ENCODE measurements around the gene PPP2R5C. TPM values are rescaled to one million over a fixed set of nuclear protein-coding genes. Genes with fewer than 3 reads are reported as not detected.
A peak's percentile ranks its signal among the peaks of the same experiment; 100 is the strongest.

Gene PPP2R5C
- total RNA-seq, 1 experiment from 2014 or later: 81.1 TPM

DNA sequence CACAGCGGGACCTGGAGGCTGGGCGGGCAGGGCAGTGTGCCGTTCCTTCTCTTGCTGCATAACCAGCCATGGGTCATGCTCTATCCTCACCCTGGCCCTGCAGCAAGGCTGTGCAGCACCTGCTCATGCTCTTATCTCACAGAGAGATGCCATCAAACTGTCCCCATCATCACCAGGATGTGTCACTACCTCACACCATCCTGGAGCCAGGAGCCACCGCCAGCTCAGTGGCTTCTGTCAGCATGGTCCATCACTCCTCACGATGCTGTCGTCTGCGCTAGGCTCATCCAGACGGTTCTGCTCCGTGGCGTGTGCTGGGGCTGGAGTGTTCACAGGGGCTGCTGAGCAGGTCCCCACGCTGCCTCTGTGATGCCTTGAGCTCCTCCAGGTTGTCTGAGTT is 125.7 kb downstream of the PPP2R5C start:
- no peak for DNase-seq (ENCODE audit: low read depth)

DNA sequence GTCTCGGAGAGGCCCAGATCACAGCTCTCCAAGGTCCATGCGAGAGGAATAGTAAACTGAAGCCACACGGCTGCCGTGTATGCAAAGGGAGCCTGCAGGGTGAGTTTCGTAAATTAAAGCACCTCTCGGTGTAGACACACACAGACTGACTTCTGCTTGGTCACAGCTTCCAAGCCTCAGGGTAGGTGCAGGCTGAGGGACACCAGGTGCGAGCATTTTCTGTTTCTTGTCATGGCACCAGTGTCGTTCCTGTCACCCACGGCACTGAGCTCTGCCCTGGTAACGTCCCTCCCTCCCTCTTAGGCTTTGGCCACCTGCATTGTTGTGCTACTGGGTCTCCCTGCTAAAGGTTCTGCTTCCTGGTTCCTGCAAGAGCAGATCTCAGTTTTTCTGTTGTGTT is 126.7 kb downstream of the PPP2R5C start:
- DNase-seq (ENCODE audit: low read depth): no peak

DNA sequence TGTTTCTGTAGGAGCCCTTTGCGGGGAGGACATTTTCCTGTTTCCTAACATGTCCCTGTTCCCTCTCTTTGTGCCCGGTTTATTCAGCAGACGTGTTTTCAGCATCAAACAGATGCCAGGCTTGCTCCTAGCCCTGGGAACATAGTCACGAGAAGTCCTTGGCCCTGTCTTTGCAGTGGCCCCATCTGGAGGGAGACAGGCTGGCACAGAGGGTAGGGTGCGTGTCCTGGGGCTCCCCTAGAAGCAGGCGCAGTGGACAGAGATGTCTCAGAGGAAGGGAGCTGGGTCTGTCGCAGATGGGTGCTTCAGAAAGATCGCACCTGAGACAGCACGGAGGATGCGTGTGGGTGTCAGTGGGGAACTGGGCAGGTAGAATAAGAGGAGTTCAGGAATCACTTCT is 127.9 kb downstream of the PPP2R5C start:
- DNase-seq (ENCODE audit: low read depth): no peak

DNA sequence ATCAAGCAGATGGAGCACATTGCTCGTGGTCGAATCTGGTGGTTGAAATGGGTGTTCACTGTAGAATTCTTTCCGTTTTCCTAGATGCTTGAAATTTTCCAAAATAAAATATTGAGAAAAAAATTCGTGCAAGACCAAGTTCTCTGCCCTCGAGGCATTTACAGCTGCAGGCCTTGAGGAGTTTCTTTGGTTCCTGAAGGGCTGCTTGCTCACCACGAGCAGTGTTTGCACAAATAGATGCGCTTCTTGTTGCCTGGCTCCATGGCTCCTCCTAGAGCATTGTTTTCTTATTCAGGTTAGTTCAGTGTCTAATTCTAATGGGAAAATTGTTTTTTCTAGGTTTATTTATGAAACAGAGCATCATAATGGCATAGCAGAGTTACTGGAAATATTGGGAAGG is 128.4 kb downstream of the PPP2R5C start:
- peak; percentile 16 for DNase-seq (ENCODE audit: low read depth)

DNA sequence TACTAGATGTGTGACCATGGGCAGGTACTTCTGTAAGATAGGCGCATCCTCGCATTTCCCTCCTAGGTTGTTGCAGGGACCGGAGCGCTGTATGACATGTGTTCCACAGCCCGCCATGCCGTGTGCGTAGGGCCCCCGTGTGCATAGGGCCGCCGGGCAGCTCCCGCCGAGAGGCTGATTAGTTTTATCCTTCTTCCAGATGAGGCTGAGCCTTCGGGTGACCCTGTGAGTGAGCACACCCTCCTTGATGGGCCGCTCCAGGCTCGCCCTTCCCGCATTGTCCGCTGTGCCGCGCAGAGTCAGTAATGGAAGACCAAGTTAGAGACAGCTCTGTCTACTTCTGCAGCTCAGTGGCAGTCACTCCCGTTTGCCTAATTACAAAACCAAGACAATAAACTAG is 130.0 kb downstream of the PPP2R5C start:
- no peak for DNase-seq (ENCODE audit: low read depth)

DNA sequence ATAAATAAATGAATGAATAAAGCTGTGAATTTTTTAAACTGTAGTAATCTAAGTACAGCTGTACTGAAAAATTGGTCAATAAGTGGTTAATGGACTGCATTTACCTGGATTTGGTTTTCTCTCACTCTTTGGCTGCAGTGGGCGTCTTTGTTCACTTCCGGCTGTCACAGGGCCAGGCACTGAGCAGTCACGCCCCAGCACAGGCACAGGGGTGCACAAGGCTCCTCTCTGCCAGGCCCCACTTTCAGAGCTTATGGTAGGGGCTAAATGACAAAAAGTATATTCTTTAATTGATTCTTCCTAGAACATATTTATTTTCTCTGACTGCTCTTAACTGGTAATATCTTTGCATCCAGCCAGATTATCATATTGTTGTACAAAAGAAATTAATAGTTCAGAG is 132.2 kb downstream of the PPP2R5C start:
- no peak for DNase-seq (ENCODE audit: low read depth)

DNA sequence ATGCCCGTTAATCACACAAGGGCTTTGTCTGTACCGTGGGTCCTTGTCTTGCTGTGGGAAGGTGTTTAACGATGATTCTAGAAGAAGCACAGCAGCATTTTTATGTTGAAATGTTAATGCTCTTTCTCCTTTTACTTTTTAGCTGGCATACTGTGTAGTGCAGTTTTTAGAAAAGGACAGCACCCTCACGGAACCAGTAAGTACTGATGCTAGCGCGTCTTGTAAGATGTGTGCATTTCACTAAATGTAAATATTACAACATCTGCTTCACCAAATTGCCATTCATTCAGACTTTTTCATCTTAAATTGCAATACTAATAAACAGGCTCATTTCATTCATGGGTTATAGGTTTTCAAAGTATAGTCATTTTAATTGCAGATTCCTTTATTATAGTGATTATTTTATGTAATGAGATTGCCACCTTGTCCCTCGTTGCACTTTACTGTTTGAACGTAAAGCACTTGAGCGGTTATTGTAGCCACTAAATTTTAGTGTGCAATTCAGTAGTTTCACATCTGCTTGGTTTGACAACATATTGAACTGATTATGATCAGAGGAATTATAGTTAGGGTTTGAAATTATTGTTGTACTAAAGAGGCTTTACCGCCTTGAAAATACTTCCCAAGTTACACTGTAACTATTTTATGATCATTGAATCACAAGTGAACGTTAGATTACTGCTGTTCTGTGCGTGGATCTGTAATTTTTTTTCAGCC is 133.0 kb downstream of the PPP2R5C start:
- DNase-seq (ENCODE audit: low read depth): no peak

DNA sequence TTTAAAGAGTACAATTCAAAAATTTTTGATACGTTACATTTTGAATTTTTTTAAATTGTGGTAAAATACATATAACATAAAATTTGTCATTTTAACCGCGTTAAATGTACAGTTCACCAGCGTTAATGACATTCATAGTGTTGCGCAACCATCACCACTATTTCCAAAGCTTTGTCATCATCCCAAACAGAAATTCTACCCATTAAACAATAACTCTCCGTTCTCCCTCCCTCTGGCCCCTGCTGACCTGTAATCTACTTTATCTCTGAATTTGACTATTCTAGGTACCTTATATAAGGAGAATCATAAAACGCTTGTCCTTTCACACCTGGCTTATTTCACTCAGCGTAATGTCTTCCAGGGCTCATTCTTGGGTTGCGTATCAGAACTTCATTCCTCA is 133.7 kb downstream of the PPP2R5C start:
- no peak for DNase-seq (ENCODE audit: low read depth)

DNA sequence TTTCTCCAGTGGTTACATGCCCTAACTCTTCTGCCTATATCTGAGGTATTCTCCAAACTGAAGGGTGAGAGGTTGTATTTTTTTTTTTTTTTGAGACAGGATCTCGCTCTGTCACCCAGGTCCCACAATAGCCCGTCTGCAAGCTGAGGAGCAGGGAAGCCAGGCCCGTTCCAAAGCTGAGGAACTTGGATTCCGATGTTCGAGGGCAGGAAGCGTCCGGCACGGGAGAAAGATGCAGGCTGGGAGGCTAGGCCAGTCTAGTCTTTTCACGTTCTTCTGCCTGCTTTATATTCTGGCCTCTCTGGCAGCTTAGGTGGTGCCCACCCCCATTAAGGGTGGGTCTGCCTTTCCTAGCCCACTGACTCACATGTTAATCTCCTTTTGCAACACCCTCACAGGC is 135.8 kb downstream of the PPP2R5C start:
- DNase-seq (ENCODE audit: low read depth): no peak

DNA sequence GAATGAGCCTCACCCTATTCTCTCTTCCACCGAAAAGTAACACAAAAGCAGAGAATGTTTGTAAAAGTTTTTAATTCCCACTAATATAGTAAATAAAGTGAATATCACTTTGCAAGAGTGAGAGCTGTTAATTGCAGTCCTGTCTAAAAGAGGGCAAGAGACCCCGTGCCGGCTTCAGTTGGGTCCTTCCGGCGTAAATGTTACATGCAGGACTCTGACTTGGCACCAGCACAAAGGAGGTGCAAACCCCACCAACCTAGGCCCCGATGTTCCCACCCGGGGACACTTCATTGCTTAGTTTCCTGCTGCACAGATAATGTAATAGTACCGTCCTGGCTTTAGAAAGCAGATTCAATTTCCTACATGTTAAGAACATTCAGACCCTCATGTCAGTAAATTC is 136.9 kb downstream of the PPP2R5C start:
- no peak for DNase-seq (ENCODE audit: low read depth)

DNA sequence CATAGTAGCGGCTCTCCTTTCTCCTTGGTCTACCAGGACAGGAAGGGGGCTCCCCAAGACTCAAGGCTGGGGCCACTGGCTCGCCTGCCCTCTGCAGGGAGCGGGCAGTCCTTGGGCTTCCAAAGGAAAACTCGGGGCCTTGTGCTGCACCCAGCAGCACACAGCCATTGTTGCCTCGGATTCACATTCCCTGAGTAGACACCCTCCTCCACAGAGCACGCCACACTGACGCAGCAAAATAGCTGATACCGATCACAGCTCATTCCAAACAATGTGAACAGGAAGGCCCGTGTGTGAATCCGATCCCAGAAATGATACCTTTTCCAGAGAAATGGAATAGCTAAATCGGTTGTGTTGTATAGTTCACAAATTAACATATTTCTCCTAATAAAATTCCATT is 137.8 kb downstream of the PPP2R5C start:
- no peak for DNase-seq (ENCODE audit: low read depth)

DNA sequence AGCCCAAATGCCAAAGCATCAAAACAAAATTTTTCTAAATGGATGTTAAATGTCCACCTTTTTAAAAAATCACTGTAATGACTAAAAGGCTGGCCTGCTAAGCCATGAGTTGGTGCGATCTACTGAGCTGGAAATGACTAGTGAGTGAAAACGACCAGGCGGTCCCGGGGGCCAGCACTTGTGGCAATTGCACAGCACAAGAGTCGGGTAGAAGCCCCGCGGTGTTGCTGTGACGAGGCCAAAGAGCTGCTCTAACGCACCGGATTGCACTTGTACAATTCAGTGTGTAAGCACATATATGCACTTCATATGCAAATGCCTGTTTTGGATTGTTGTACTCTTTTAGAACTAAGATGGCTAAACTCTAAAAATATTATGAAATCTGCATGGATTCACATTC is 138.7 kb downstream of the PPP2R5C start:
- no peak for DNase-seq (ENCODE audit: low read depth)

DNA sequence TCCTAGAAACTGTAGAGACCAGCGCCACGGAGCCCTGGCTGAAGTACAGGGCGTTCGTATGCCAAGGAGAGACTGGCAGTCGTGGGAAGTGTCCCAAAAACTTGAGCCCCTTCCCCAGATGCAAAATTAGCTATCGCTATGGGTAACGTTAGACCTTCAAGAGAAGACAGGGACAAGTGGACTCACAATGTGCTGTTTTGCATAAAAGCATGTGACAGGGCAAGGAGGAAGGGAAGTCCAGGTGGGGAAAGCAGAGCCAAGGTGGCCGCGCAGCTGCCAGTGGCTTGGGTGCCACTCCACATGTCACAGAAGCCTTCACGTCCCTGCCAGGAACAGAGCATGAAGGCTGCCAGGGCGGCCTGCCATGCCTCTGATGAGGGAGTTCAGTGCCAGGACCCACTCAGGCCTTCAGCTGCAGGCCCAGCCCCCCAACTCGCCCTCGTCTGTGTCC is 141.6 kb downstream of the PPP2R5C start:
- DNase-seq (ENCODE audit: low read depth): no peak

DNA sequence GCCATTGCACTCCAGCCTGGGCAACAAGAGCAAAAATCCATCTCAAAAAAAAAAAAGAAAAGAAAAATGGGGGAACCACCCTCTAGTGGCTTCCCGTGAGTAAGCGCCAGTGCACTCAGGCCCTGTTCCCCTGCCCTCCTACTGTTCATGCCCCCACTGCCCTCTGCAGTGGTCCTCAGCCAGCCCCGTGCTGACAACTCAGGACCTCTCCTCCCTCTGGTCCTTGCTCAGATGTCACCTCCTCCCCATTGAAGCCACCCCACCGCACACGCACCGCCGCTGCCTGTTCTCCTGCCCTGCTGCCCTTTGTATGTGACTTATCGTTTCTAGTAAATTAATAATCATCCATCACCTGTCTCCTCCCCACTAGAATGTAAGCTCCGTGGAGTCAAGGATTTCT is 144.1 kb downstream of the PPP2R5C start:
- no peak for DNase-seq (ENCODE audit: low read depth)

DNA sequence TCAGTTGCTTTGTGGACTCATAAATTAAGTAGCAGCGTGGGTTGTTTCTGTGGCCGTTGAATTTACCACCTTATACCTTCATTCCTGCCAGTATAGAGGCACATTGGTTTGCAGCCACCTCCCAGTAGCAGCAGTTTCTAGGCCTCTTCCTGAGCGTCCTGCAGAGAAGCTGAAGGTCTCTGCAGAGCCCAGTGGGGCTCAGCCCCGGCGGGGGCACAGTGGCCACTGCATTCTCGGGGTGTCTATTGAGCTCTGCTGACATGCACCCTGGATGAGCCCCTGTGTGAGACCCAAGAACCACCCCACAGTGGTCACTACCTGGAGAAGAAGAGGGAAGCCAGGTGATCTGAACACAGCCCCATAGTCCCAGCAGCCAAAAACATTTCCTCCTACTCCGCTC is 145.1 kb downstream of the PPP2R5C start:
- DNase-seq (ENCODE audit: low read depth): no peak

DNA sequence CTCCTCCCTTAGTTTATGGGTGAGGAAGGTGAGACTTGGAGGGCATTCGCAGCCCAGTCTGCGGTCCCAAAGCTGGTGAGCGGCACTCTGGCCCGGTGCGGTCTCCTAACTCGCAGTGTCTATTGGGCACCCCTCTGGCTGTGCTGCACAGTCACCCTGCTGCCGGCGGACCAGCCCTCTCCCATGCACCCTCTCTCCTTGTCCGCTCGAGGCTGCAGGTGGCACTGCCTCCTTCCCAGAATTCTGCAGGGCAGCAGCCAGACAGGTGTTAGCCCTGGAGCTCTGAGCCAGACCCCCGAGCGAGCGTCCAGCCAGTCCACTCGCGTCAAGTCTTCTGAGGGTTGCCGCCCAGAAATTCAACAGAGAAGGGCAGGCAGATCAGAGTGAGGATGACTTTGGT is 146.1 kb downstream of the PPP2R5C start:
- DNase-seq (ENCODE audit: low read depth): no peak

DNA sequence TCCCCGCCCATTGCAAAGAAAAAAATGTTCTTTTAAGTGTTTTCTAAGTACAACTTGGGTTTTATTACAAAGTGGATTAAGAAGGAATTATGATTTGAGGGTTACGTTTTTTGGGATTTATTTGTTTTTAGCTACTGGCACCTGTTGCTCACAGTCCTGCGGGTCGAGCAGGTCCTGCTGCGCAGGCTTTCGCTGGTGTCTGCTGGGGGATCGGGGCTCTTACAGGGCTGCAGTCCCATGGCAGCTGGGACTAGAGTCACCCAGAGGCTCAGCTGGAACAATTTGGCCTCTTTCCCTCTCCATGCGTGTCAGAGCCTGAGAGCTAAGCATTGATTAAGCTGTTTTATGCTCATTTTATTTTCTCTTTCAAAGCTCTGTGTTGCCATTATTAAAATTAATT is 147.3 kb downstream of the PPP2R5C start:
- no peak for DNase-seq (ENCODE audit: low read depth)

DNA sequence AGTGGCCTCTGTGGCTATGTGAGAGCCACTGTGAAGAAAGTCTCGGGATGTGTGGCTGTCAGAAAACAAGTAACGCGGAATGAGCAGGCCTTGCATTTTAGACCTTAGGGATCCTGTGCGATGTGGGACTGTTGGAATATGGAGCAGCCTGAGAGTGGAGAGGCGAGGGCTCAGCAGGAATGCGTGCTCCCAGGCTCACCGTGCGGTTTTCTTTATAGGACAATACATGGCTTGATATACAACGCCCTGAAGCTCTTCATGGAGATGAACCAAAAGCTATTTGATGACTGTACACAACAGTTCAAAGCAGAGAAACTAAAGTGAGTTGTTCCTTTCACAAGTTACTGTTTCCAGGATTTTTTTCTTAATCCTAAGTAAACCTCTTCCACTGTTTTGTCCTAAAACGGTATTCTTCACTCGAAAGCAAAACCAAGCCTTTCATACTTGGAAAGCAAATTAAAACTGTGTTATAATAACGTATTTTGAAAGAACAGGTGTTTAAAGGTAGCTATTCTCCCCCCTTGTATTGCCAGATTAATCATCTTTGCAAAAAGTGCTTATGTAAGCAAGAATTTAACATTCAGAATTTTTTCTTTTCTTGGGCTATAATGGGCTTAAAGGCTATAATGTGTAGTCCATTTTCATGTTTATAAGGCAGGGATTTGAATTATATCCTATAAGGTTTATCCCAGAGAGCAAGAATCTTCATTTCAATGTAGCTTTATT is 148.0 kb downstream of the PPP2R5C start:
- DNase-seq (ENCODE audit: low read depth): no peak

DNA sequence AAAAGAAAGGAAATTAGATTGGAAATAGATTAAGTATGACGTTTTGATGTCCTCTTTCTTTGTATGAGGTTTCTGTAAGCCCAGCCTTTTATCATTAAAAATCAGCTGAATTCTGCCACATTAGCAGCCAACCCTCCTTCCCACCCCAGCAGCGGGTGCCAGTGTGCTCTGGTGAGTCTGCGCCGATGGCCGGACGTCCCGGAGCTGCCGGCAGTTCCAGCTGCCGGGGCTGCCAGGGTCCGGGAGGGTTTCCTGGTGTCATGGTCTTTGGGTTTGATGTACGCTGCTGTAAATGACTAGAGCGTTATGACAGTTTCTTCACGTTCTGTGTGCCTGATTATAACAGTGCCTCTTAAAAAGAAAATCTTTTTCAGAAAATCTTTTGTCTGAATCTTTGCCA is 151.3 kb downstream of the PPP2R5C start:
- DNase-seq (ENCODE audit: low read depth): no peak

DNA sequence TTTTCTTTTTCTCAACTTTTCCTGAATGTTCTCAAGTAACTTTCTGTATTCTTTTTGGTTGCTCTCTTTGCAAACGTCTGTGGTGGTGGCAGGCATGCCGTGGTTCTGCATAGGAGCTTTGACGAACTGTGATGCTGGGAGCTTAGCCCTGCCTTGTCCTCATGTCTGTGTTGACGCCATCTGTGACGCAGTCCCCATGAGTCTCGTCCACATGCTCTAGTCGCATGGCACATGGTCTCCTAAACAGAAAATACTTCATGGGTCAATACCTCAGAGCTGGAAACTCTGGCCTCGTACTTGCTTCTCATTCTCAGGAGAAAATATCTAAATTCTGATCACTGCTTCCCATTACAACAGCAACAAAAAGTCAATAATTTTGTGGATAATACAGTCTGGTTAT is 152.6 kb downstream of the PPP2R5C start:
- no peak for DNase-seq (ENCODE audit: low read depth)

DNA sequence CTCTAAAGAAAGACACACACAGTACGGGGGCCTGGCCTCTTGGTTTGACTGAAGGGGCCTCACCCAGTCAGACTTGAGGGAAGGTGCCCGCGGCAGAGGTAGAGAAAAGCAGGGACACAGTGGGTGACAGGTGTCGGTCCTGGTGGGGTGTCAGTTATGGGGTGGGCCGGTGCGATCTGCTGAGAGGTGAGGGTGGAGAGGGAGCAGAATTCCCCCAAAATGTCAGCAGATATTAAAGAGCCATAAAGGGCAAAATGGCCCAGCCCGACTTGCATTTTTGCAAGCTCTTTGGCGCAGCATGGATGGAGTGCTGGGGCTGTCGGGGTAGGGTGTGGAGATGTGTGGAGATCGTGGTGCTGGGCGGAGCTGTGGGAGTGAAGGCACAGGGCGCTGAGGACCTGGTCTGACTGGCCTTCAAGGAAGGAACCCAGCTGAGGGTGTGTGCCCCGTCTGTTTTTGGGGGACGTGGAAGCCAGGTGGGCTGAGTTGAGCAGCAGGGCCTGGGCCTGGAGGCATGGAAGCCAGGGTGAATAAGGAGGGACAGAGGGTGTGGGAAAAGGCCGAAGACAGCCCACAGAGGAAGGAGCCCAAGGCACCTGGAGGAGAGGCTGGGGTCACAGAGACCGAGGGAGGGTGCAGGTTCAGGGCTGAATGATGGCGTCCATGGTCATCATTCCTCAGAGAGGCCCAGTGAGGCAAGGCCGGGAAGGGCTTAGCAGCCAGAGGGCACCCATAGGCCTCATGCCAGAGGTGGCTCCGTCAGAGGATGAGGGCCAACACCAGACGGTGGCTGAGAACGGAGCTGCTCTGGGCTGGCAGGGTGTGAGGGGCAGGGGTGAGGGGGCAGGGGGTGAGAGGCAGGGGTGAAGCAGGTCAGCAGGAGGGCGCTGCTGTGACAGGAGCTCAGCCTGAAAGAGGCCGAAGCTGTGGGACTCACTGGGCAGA is 154.6 kb downstream of the PPP2R5C start:
- DNase-seq (ENCODE audit: low read depth): no peak

DNA sequence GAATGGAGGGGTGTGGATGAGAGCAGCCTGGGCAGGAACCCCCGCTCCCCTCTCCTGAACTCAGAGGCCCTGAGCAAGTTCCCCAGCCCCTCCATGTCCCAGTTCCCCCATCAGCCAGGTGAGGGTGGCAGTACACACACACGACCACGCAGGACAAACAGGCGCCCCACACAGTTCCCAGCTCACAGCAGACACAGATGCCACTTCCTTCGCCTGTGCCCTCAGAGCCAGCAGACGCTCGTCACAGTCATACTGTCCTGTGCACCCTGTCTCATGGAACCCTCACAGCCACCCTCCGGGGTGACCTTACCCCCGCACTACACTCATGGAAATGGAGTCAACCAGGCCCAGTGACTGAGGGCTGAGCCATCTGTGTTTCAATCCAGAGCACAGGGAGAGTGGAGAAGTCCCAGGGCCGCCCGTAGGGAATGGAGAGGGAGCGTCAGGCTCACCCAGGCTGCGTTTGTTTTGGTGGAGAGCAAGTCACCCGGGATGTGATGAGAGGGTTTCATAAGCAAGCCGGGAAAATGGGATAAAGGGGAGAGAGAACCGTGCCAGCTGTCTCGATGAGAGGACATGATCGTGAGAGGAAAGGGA is 155.4 kb downstream of the PPP2R5C start:
- DNase-seq (ENCODE audit: low read depth): no peak
